HG03103 (cell line): ENCODE measurements around the gene TEX12.

ENCODE experiments used
- ATAC-seq: cut with Tn5 transposase; IDR thresholded peaks from one replicate; pipeline ENCODE4 v1.9.1; 2021; ENCODE audit warnings: low read depth; ENCODE audit not compliant: unreplicated experiment

The TEX12 gene

DNA sequence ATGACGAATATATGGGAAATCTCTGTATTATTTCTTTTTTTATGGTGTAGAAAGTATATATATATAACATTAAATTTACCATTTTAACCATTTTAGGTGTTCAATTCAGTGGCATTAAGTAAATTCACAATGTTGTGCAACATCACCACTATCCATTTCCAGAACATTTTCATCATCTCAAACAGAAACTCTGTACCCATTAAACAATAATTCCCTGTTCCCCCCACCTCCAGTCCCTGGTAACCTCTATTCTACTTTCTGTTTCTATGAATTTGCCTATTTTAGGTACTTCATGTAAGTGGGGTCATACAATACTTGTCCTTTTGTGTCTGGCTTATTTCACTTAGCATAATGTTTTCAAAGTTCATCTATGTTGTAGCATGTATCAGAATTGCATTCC is 43.7 kb downstream of the TEX12 start:
- ATAC-seq, result no peak

DNA sequence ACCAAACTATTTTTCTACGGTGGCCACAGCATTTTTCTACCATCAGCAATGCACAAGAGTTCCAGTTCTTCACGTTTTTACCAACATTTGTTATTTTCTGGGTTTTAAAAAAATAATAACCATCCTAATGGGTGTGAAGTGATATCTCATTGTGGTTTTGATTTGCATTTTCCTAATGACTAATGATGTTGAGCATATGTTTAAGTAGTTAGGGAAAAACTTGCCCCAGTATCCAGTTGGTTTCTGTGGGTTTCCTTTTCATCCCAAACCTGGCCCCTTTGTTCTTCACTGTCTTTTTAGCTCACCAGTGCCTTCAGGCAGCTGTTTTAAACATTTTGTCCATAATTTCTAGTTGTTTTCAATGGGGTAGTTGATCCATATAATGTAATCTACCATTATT is 44.4 kb downstream of the TEX12 start:
- no peak for ATAC-seq

GRCh38 chr11:112212290-112212689 is 45.1 kb downstream of the TEX12 start:
- no peak for ATAC-seq

- ATAC-seq, result no peak
Observed at GRCh38 chr11:112212710-112213109, 45.5 kb downstream of the TEX12 start.

DNA sequence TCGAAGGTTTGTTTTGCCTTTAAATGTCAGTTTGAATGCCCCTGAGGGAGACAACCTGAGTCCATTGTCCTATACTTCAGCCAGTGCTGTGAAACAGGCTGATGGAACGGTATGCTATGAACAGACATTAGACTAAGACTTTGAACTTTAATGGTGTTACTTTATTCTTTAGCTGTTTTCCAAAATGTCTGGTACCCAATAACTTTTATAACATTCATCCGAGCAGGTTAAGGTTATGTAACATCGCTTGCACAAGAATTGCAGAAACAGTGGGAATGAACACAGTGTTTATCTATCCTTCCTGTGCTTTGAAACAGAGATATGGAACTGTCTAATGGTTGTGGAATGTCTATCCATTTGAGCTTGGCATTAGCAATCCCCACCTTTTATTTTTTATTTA is 46.6 kb downstream of the TEX12 start:
- ATAC-seq, result no peak

- ATAC-seq, result no peak
Observed at GRCh38 chr11:112215621-112216020, 48.4 kb downstream of the TEX12 start.

DNA sequence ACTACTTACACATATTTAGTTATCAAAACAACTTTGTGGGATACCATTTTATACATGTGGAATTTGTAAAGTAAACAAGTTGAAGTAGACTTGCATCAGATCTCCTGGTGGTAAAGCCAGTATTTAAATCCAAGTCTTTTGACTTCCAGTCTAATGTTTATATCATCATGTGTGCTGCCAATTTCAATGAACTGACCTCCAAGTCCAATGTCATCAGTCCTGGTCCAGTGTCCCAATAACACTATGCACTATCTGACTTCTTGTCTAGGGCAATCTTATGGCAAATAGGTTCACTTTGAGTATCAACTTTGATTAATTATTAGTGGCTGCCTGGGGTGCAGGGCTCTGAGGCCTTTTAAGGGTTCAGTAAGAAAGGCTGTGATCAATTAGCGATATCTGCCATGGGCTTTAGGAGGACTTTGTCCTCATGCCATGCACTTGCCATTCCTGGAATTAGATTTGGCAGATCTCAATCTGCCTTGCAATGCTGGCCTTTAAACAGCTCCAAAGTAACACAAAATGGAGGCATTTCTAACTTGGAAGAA is 49.5 kb downstream of the TEX12 start:
- ATAC-seq, result no peak

DNA sequence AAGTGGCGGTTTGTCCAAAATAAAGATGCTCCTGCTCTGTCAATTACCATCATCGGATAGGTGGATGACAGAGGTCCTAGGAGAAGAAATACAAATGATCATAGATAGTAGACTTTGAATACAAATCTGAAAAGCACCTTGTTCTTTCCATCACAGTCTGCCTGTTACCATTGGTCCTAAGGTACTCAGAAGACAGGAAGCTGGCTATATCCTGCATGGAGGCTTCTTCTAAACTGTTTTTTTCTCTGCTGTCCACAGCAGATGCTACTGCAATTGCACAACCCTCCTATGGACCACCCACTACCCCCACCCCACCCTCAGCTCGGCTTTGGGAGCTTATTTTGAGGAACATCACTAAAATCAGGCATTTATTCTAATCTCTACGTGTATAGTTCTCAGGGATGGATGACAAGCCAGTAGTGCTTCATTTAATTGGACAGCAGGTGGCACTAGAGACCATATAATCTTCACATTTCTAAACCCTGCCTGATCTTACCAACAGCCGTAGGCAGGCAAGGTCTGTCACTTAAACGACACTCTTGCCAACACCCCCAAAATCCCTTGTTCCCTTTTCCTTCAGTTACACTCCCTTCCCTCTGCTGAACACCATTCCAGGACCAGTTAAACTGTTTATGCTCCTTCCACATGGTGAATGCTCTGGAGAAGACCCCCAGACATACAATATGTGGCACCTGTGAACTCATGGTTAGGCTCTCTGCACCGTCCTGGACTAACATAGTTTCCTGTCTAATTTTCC is 52.5 kb downstream of the TEX12 start:
- peak; percentile 90 for ATAC-seq

- no peak for ATAC-seq
Observed at GRCh38 chr11:112221274-112221835, 54.2 kb downstream of the TEX12 start.
